Smooth muscle cell (in vitro differentiated cells): ENCODE data around the gene GASK1B. TPM values are rescaled to one million over a fixed set of nuclear protein-coding genes. Genes with fewer than 3 reads are reported as not detected.

Experiments
- DNase-seq: peaks from one replicate; lab custom pipeline; 2025; ENCODE audit not compliant: unreplicated experiment; lab: John Stamatoyannopoulos, UW
- H2AFZ ChIP-seq: fragments of 200-600 bp; sonication (generic); 2 replicates; pipeline ENCODE4 v1.6.0; 2016; ENCODE audit warnings: antibody characterized with exemption, low read depth, mild to moderate bottlenecking
- H3F3A ChIP-seq: fragments of 200-600 bp; sonication (generic); 2 replicates; pipeline ENCODE4 v1.6.0; 2017; ENCODE audit warnings: antibody characterized with exemption, low read depth
- H3K27ac ChIP-seq: fragments of 200-600 bp; sonication (generic); 2 replicates; pipeline ENCODE4 v1.5.1; 2016; ENCODE audit warnings: low read depth, mild to moderate bottlenecking
- H3K27me3 ChIP-seq: fragments of 200-600 bp; sonication (generic); 2 replicates; pipeline ENCODE4 v1.6.1; 2016; ENCODE audit warnings: low read depth, mild to moderate bottlenecking
- H3K36me3 ChIP-seq: fragments of 200-600 bp; sonication (generic); 2 replicates; pipeline ENCODE4 v1.5.1; 2016; ENCODE audit warnings: low read depth
- H3K4me1 ChIP-seq: fragments of 200-600 bp; sonication (generic); 2 replicates; pipeline ENCODE4 v1.5.1; 2016; ENCODE audit warnings: low read depth
- H3K4me2 ChIP-seq: fragments of 200-600 bp; sonication (generic); 2 replicates; pipeline ENCODE4 v1.6.0; 2016; ENCODE audit warnings: mild to moderate bottlenecking
- H3K4me3 ChIP-seq: fragments of 200-600 bp; sonication (generic); 2 replicates; pipeline ENCODE4 v1.5.1; 2016; ENCODE audit warnings: mild to moderate bottlenecking
- H3K79me2 ChIP-seq: fragments of 200-600 bp; sonication (generic); 2 replicates; pipeline ENCODE4 v1.6.0; 2016; ENCODE audit warnings: low read depth, mild to moderate bottlenecking
- H3K9ac ChIP-seq: fragments of 200-600 bp; sonication (generic); 2 replicates; pipeline ENCODE4 v1.6.0; 2016; ENCODE audit warnings: low read depth
- H3K9me3 ChIP-seq: fragments of 200-600 bp; sonication (generic); replicated peaks from 2 replicates; pipeline ENCODE4 v1.5.1; 2016; ENCODE audit warnings: low read depth
- H4K20me1 ChIP-seq: fragments of 200-600 bp; sonication (generic); 2 replicates; pipeline ENCODE4 v1.6.0; 2016; ENCODE audit warnings: low read depth
- CTCF ChIP-seq: fragments of 200-600 bp; sonication (generic); IDR thresholded peaks from 2 replicates; pipeline ENCODE4 v1.5.1; 2017; ENCODE audit warnings: borderline replicate concordance, mild to moderate bottlenecking, antibody characterized with exemption; ENCODE audit not compliant: insufficient read depth, poor library complexity, severe bottlenecking
- WGBS: methylation state at CpG from one replicate; pipeline ENCODE4 v1.1.7; 2016; ENCODE audit warnings: low lambda C conversion rate; 5-methylcytosine and 5-hydroxymethylcytosine counted together
- polyA plus RNA-seq: library from polyadenylated mRNA; unstranded; fragments of >200 nt; fragmentation: Nextera tagmentation; extraction: Ambion mirVana; gene quantifications from 2 replicates; pipeline ENCODE4 v1.2.1, GENCODE V29; 2016
- total RNA-seq: library from RNA; depleted of rRNA; stranded (reverse); fragments of >200 nt; gene quantifications from 2 replicates; pipeline ENCODE4 v1.2.3, GENCODE V29; 2014

Gene GASK1B
- total and polyA plus RNA-seq, 2 experiments from 2014 or later: 12.9 to 79.4 TPM

- no peak overlapping the region for H3K4me3 ChIP-seq
- no peaks in the 10 kb centered on the region for H4K20me1 ChIP-seq
- H3K27me3 ChIP-seq: no peaks in the 10 kb centered on the region
- no peaks in the 10 kb centered on the region for H3K9me3 ChIP-seq
- no peaks in the 10 kb centered on the region for H3K79me2 ChIP-seq
- no peaks in the 10 kb centered on the region for H3F3A ChIP-seq
- peaks cover 8% of the 10 kb centered on the region for H3K4me1 ChIP-seq
- no peak for TF ChIP-seq CTCF
- H2AFZ ChIP-seq: no peak overlapping the region
- WGBS: 91% methylated on average over 2 of the region's 2 CpGs
- H3K36me3 ChIP-seq: no peaks in the 10 kb centered on the region
- H3K4me2 ChIP-seq: no peak overlapping the region
- no peak overlapping the region for H3K9ac ChIP-seq
- H3K27ac ChIP-seq: no peak overlapping the region
- no peak for DNase-seq
Measured at GRCh38 chr4:158213466-158213865, 40.6 kb upstream of the GASK1B start.

- Histone ChIP-seq H2AFZ (peak overlapping the region; percentile 95), H3K27ac (peak overlapping the region; percentile 73), H3K79me2 (no peaks in the 10 kb centered on the region), H3K9ac (no peak overlapping the region), H3K36me3 (no peaks in the 10 kb centered on the region), H3K4me1 (peaks cover 8% of the 10 kb centered on the region), H3K9me3 (no peaks in the 10 kb centered on the region), H3K4me2 (peak overlapping the region; percentile 89), H3K4me3 (peak overlapping the region; percentile 66), H4K20me1 (no peaks in the 10 kb centered on the region), H3F3A (no peaks in the 10 kb centered on the region), H3K27me3 (no peaks in the 10 kb centered on the region)
- no peak for DNase-seq
- 62% methylated on average over 3 of the region's 3 CpGs for WGBS
- TF ChIP-seq CTCF: no peak
Measured at GRCh38 chr4:158211222-158211621, 38.4 kb upstream of the GASK1B start.

GRCh38 chr4:158209825-158210807, 37.3 kb upstream of the GASK1B start, which contains the start of gene TMEM144:
TMEM144 (plus strand) TSS chr4:158210486; CDS start chr4:158212668, 2,182 bp downstream.
- H2AFZ ChIP-seq: peak within 1 kb of the TSS; percentile 95
- H3K36me3 ChIP-seq: no peaks in the 10 kb centered on the region
- H3K4me1 ChIP-seq: peaks cover 8% of the 10 kb centered on the region
- no peak for TF ChIP-seq CTCF
- peak within 1 kb of the TSS; percentile 89 for H3K4me2 ChIP-seq
- no peaks in the 10 kb centered on the region for H3F3A ChIP-seq
- WGBS: 14% methylated on average over 34 of the region's 34 CpGs
- peak within 1 kb of the TSS; percentile 66 for H3K4me3 ChIP-seq
- peak; percentile 65 for DNase-seq
- H3K27ac ChIP-seq: peak within 1 kb of the TSS; percentile 73
- no peaks in the 10 kb centered on the region for H3K79me2 ChIP-seq
- H3K27me3 ChIP-seq: no peaks in the 10 kb centered on the region
- H3K9me3 ChIP-seq: no peaks in the 10 kb centered on the region
- peak within 1 kb of the TSS; percentile 40 for H3K9ac ChIP-seq
- H4K20me1 ChIP-seq: no peaks in the 10 kb centered on the region
